NAMALWA (cell line): Measurements from ENCODE around the gene HLA-DMB.

ENCODE experiments used
- DNase-seq: peaks from one replicate; pipeline ENCODE4 v3.0.0-alpha.2; 2015; ENCODE audit warnings: low spot score

HLA-DMB gene

DNA sequence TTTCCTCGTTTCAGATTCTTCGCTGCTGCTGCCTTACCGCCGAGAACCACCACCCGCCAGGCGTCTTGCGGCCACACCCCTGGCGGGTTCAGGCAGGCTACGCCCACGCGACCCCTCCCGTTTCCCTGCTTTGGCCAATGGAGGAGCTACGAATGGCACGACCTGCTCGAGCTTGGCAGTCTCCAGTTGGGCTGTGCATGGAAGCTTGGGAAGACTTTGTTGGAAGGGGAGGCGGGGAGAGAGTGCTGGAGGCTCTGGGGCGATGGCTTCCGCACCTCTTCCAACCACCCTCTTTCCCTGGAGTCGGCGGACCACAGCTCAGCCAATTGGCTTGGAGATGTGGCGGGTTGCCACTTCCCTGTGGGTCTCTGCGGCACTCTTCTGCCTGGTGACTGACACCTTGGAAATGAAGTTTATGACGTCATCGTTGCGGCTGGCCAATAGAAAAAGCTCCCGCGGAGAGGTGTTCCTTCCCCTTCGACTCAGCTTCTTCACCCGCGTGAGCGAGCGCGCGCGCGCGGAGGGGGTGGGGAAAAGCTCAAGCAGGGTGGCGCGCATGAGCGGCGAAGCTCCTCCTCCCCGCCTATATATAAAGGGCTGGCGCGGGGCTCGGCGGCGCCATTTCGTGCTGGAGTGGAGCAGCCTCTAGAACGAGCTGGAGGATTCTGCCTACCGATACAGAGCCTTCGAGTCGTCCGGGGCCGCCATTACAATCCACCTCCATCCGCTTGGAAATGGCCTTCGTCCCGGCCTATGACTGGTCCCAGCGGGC is 30.9 kb upstream of the HLA-DMB start:
- DNase-seq, result peak; percentile 100

DNA sequence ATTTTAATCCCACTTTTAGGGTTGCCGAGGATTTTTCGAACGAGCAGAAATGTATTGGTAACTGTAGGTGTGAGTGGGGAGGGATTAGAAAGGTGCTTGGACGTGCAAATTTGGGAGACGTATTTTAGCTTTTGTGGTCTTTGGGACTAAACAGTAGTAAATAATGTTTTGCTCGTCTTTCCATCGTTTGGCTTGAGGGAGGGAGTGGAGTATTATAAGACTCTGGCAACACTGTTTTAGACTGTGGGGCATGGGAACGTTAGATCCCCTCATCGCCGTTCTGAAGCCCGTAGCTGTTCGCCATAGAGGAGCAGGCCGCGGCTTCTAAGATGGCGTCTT is 30.4 kb upstream of the HLA-DMB start:
- no peak for DNase-seq

DNA sequence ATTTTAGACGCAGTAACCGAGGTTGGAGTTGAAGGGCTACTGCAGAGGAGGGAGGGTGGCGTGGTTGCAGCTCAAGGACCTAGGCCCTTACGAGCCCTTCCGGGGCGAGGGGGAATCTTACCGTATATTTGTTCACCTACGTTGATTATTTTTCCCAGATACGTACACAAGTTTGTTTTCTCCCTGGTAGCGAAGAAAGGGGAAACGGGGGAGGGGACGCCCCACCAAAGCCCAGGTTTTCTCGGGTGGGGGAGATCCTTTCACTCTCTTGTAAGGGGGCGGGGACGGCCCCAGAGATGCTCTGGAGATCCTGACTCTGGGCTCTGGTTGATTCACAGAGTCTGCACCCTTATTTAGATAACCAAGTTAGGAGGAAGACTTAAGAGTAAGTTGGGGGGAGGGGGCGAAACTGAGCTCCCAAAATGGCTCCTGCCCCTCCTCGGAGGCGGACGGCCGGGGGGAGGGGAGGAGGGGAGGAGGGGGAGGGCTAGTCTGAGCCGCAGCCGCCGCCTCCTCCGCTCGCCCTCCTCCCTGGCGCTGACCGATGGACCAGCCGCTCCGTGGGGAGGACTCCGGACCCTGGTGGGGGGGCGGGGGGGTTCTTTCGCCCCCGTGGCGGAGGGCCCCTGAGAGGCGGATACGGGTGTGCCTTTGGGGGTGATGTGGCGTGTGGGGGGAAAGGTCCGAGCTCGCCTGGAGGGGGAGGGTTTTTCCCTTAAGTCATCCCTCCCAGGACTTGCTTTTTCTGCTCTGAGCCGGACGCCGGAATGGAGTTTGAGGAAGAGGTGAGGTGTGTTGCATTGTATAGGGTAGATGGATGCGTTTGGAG is 29.8 kb upstream of the HLA-DMB start:
- DNase-seq, result peak; percentile 90

DNA sequence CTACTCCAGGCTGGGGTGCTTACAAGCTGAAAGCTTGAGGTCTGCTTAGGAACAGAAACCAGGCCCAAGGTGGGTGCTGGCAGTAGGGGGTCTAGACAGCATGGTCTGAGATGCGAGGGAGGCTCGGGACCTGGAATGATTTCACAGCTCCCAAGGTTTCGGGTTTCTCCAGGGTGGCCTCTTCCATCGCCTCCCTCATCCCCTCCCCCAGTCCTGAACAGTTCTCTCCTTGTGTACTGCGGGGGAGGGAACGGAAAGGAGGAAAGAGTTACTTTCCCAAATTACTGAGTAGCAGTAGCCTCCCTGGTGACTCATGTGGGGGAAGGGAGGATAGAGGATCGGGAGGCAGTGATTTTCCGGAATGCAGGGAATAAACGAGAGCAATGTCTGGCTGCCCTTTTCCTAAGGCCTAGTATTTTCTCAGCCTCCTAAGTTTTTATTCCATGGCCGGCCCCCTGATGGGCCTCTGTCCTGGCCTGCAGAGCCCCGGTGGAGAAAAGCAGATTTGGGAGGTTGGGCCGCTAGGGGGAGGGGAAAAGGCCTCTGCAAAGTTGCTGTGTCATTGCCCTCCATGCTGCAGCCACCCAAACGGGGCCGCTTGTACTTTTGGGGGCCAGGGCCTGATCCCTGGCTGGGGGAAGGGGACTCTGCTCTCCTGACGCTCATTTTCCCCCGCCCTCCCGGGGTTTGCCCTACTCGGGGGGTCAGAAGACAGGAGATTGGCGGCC is 29.0 kb upstream of the HLA-DMB start:
- DNase-seq, result peak; percentile 93

DNA sequence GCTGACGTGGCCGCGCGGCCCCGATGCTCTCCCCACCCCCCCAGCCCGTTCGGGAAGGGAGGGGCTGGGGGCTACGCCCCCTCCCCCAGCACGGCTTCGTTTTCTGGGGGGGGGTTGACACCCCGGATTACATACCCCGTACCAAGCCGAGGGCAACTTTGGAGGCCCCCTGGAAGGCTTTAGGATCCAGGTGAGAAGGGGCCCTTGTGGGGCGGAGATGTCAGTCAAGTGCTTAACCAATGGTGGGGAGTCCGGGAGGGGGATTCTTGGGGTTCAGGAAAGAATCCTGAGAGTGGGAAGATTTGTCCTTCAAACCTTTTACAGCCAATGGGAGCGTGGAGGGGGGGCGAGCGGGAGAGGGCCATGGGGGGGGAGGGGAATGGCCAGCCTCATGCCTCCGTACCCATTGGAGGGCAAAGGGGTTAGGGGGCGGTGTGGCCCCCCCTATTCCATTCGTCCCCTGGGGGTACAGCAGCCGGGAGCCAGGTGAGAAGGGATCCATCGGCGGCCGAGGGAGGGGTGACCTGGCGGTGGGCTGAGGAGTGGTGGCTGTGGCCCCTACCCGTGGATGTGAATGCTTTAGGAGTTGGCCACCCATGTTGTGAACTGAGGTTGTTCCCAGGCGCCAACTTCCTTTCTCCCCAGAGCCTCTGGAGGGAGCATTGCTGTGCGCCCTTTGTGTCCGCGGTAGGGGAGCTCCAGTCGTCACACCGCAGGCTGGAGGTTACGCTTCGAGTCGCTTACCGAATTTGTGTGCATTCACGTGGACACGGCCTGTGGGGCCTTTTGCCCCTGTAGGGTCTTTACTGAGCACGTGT is 28.2 kb upstream of the HLA-DMB start:
- DNase-seq, result peak; percentile 94

DNA sequence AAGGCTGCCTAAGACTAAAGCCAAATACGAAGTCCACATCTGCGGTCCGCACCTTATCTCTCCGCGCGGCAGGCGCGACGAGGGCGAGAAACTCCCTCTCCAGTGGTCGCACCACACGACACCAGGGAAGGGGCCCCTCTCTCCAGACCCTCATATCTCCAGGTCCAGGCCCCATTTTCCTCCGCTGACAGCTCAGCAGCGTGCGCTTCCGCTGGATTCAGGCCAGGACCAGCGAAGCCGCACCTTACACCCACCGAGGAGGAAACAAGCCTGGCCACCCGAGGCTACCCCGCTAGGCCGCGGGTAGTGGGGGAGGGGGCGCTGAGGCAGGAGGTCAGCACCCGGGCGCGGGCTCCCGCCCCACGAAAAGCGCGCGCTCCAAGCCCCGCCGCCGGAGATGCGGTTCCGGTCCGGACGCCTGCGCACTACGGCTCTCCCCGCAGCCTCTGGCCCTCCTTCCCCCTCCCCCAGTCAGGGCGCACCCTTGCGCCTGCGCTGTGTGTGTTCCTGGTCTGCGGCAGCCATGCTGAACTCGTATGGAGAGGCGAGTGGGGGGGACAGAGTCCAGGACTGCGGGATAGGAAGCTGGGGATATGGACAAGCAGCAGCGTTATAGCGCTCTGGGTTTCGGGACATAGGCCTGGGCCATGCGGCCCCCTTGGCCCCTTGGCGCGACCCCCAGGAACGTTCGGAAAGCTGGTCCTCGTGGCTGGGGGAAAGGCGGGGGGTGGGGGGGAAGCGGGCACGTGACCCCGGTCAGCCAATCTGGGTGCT is 27.5 kb upstream of the HLA-DMB start, which contains the start of gene BRD2:
BRD2 (plus strand) TSS at position 502 of the 774 bp plus-strand sequence. CDS start 4,305 bp downstream, outside the sequence.
- DNase-seq, result peak; percentile 98

DNA sequence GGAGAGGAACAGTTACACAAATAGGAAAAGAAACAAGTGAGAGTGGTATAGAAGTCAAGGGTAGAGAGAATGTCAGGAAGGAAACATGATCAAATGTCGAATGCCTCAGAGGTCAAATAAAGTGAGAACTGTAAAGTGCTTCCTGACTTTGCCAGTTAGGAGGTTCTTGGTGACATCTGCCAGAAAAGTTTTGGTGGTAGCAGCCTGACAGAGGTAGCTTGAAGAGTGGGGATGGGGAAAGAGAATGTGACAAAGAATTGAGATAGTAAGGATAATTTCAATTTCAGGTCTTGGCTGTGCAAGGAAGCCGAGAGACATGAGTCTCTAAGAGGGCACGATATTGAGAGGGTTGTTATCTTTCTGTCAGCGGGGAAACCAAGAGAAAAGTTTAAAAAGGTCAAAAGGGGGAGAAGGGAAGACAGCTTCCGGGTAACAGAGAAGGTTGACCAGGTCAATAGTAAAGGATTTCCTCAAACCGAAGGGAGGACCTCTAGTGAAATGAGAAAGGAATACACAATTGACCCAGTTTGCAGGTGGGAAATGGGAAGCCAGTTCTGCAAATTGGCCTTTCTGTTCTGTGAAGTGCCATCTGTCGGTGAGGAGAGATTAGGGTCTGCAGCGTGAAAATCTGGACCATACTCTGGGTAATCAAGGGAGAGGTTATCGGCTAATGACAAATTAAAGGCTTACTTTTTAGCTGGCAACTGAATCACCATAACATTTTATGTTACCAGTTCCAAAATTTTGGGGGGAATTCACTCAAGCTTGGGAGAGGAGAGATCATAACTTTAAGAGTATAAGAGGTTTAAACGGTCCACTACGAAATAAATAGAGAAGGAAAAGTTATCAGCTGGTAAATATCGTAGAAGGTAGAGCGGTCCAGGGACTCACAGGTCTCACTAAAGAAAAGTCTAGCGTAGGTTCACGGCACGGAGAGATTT is 26.6 kb upstream of the HLA-DMB start:
- DNase-seq, result peak; percentile 92

DNA sequence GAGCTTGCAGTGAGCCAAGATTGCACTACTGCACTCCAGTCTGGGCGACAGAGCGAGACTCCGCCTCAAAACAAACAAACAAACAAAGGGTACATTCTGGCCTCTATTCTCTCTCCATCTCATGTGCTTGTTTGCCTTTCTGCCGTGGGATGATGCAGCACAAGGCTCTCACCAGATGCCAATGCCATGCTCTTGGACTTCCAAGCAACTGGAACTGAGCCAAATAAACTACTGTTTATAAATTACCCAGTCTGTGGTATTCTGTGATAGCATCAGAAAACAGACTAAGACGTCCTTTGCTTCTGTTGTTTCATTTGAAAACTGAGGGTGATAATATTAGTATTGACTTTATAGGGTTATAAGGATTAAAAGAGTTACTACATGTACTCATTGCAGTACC is 23.9 kb upstream of the HLA-DMB start:
- DNase-seq, result no peak

DNA sequence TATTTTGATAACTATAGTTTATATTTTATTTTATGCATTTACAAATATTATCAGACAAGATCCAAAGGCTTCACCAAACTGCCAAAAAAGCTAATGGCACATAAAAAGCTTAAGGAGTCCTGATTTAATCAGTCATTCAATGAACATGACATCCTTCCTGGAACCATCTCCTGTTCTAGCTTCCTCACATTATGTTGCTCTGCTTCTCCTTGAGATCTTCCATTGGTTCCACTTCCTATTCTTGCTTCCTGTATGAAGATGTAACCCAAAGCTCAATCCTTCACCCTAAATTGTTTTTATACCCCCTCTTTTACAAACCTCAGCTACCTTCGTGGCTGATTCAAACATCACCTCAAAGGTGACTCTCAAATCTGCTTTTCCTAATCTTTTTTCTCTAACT is 23.0 kb upstream of the HLA-DMB start:
- DNase-seq, result no peak

DNA sequence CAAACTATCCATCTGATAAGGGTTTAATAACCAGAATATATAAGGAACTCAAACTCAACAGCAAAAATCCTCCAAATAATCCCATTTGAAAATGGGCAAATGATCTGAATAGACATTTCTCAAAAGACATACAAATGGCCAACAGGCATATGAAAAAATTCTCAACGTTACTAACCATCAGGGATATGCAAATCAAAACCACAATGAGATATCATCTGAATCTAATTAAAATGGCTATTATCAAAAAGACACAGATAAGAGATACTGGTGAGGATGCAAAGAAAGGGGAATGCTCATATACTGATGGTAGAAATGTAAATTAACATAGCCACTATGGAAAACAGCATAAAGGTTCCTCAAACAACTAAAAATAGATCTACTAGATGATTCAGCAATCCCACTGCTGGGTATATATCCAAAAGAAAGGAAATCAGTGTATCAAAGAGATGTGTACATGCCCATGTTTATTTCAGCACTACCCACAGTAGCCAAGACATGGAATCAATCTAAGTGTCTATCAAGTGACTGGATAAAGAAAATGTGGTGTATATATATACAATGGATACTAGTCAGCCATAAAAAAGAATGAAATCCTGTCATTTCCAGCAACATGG is 21.5 kb upstream of the HLA-DMB start:
- no peak for DNase-seq

DNA sequence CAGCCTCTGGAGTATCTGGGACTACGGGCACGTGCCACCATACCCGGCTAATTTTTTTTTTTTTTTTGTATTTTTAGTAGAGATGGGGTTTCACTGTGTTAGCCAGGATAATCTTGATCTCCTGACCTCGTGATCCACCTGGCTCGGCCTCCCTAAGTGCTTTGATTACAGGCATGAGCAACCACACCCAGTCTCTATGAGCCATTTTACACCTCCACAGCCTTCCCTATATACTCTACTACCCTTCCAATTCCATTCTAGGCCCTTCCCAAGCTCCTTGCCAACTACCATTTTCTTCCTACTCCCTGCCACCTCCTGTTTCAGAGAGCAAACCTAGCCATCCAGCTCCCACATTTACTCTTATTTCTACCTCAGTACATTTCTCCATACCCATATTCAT is 19.7 kb upstream of the HLA-DMB start:
- DNase-seq, result no peak

DNA sequence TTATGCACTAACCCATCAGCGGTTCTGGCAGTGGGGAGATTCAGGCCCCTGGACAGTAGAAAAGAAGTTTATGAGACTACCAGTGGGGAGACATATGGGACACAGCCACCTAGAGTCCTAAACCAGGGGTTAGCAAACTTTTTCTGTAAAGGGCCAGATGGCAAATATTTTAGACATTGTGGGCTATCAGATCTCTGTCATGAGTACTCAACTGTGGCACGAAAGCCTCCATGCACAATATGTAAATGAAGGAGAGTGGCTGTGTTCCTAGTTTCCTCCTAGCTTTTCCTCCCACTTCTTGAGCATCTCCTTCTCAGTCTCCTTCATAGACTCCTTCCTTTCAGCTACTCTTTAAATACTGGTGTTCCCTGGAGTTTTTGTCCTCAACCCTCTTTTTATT is 15.3 kb upstream of the HLA-DMB start:
- DNase-seq, result peak; percentile 51

DNA sequence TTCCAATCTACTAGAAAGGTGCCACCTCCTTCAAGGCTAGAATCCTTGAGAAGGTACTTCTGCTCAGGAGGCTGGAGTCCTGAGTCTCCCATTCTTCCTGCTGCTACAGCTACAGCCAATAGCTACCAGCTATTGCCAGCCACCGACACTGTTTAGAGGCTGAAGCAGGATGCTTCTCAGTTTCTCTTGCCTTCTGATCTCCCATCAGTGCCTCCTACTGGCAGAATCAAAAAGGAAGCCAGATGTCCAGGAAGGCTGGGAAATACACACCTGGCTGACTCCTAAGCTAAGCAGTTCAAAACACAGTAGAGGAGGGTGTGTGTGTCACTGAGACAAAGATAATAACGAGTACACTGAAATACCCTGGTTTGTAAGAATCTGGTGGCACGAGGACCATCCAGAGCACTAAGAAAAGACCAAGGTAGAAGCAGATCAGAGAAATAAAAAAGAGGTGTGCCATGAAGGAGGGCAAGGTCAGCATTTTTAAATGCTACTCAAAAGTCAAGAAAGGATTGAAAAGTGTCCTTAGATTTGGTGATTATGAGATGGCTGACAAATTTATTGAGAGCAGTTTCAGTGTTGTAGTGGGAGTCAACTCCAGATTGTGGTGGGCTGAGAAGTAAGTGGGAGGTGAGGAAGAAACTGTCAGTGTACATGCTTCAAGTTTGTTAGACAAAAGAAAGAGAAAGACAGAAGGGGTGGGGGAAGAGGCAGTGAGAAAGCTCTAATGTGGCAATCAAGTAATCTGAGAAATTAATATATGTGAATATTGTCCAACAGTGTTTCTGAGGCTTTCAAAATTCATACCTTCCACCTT is 14.4 kb upstream of the HLA-DMB start:
- DNase-seq, result peak; percentile 59

DNA sequence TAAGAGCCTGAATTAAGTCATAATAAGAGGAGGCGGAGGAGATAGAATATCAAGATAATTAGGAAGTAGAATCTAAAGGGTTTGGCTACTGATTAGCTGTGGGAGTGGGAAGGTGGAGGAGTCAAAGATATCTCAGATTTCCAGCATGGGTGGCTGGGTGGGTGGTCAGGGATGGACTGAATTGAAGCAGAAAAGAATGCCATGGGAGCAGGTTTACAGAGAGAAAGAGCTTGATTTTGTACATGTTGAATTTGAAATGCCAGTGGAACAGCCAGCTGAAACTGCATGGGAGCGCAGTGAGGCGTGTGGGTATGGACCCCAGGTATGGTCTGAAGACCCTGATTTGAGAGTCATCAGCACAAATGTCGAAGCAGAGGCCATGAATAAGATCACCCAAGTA is 13.4 kb upstream of the HLA-DMB start:
- no peak for DNase-seq

DNA sequence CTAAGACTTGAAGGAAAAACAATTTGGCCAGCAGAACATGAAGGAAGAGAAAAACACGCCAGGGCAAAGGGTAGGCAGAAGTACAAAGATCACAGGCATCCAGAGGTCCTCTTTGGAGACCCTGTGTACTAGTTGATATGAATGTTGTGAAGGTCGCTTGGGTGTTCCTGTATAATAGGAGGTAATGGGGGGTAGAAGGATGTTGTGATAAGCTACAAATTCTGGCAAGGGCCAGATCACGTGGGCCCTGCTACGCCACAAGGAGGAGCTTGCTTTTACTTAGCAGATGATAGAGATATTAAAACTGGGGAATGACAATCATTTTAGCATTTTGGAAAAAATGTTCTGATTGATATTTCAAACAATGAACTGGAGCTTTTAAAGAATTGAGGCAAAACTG is 12.9 kb upstream of the HLA-DMB start:
- DNase-seq, result no peak

DNA sequence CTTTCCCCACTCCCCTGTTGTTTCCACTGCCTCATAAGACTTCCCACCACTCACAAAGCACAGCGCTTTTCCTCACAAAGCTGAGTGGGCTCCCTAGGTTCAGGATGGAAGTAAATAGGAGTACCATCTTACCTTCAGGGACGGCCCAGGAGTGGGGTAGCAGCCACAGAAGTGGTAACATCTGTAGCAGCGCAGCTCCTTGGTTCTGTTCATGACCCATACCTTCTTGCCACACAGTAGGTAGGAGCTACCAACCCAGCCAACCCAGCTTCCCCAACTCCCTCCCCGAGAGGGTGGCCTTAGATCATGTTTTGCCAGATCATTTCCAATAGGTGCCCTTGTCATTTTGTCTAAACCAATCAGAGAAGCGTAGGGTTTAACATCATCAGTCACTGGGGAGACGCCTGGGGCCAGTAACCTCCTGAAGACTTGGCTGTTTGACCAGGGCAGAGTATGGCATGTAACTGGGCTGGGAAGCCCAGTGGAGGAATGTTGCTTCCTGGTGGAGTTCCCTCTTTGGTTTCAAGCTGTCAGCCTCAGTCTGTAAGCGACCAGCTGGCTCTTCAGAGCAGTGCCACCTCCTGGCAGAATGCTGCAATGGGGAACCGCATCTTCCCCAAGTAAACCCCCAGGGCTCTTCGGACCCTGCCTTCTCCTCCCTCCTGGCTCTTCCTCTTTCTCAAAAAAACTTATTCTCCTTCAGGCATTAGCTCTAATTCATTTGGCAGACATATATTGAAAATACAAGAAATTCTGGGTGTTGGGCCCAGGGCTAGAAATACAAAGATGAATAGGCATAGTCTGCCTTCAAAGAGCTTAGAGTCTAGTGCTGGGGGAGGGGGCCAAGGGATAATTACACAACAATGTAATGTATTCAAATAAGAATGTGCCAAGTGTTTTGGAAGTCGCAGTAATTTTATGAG is 12.2 kb upstream of the HLA-DMB start, which contains the start of gene HLA-DMA:
HLA-DMA (minus strand) TSS at position 281 of the 923 bp plus-strand sequence; CDS start at position 220, 61 bp downstream.
- DNase-seq, result peak; percentile 98

DNA sequence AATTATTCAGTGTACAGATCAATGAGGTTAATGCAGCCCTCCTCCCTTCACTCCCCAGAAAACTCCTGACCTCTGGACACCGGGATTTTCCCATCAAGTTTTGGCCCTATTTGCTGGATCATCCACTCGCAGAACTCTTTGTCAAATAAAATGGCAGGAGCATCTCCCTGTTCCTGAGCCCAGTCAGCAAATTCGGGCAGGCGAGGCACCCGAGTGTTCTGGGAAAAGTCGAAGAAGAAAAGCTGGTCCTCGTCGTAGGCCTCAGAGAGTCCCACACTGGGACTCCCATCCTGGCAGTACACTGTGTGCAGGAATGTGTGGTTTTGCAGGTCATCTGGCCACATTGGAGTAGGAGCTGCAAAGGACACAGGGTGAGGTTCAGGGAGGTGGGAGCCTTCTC is 9.6 kb upstream of the HLA-DMB start:
- no peak for DNase-seq
